HK-2 (cell line): ENCODE measurements around the gene IL4R.
"Not testable (repeated sequence)": the region's sequence is repeated elsewhere in the genome, so short reads cannot be mapped to it uniquely, and the experiment has no call there.

Source experiments
- DNase-seq: peaks from one replicate; pipeline ENCODE4 v3.0.0-alpha.2; 2018; ENCODE audit not compliant: unreplicated experiment

IL4R gene

GRCh38 chr16:27313422-27314160, at the start of gene IL4R:
Gene IL4R, plus strand, starts transcription at chr16:27313974. Its CDS starts 26,230 bp downstream, at chr16:27340204.
- DNase-seq, result peak; percentile 82

- no peak for DNase-seq
Observed at GRCh38 chr16:27264151-27264550, 49.6 kb upstream of the IL4R start.

DNA sequence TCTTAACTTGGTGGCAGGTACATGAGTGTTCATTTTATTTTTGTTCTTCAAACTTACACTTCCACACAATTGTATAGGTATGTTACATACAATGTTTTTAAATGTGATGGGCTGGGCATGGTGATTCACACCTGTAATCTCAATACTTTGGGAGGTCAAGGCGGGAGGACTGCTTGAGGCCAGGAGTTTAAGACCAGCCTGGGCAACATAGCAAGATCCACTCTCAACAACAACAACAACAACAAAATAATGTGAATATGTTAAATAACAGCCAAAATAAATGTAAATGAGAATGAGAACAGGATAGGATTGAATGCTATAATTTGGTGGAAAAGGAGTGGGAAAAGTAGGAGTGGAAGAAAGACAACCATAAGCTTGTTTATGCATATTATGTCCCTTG, 47.8 kb upstream of the IL4R start:
- no peak for DNase-seq

DNA sequence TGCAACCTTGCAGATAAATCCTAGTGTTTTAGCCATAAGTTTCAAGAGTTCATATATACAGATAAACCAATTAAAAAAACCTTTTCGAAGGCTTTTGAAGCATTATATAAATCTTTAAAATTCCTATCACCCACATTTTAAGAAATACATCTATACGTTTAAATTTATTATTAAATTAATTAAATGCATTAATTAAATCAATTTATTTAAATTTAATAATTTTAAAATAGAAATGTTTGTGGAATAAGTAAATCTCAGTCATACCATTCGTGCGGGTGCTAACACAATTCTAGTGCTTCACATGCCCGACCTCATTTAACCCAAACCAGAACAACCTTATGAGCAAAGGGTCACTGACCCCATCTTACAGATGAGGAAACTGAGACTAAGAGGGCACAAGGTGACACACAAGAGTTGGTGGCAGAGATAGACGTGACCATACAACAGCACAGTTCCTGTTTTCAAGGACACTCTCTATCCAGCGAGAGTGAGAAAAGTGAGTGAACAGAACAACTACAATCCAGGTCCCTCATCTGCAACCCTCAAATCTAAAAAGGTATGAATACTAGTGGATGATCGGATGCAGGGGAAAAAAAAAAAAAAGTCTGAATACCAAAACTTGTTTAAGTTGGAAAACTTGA, 46.6 kb upstream of the IL4R start:
- no peak for DNase-seq

DNA sequence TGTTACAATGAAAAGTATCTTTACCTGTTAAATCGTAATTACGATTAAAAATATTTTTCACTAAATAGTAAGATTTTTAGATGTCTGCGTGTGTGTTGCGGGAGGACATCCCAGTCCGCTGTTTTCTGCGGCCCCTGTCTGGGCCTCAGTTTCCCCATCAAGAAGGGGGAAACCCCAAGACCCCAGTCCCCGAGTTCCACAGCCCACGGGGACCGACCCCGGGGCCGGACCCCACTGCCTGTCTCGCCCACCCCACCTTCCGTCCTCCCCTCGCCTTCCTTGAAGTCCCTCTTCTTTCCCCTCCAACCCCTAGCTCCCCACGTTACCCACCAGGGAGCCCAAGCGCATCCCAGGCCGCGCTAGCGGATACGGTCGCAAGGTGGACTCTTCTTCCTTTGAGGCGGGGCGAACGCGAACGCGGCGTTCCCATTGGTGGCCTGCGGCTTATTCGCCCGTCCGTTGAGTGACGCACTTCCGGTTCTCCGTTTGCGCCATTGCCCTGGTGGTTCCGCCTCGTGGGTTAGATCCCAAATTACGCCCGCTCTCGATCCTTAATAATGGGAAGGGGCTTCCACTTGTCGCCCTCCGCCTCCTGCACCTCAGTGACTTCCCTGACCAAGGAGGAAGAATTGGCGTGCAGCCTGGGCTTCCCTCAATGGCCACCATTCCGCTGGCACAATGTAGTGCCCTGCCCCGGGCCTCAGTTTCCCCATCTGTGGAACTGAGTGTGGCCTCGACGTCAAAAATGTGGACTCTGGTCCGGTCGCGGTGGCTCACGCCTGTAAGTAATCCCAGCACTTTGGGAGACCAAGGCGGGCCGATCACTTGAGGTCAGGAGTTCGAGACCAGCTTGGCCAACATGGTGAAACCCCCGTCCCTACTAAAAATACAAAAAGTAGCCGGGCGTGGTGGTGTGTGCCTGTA, 45.1 kb upstream of the IL4R start, which contains the start of gene NSMCE1:
Gene NSMCE1, minus strand, starts transcription at position 397 of the 924 bp plus-strand sequence. CDS start 11,202 bp downstream, outside the sequence.
- DNase-seq, result peak; percentile 92

GRCh38 chr16:27269300-27270150, 44.2 kb upstream of the IL4R start:
- no peak for DNase-seq

GRCh38 chr16:27270349-27270748, 43.4 kb upstream of the IL4R start:
- DNase-seq, result no peak

- no peak for DNase-seq
Observed at GRCh38 chr16:27272076-27272475, 41.7 kb upstream of the IL4R start.

- not testable (repeated sequence) for DNase-seq
Observed at GRCh38 chr16:27272697-27273096, 41.1 kb upstream of the IL4R start.

- no peak for DNase-seq
Observed at GRCh38 chr16:27273330-27273669, 40.5 kb upstream of the IL4R start.

DNA sequence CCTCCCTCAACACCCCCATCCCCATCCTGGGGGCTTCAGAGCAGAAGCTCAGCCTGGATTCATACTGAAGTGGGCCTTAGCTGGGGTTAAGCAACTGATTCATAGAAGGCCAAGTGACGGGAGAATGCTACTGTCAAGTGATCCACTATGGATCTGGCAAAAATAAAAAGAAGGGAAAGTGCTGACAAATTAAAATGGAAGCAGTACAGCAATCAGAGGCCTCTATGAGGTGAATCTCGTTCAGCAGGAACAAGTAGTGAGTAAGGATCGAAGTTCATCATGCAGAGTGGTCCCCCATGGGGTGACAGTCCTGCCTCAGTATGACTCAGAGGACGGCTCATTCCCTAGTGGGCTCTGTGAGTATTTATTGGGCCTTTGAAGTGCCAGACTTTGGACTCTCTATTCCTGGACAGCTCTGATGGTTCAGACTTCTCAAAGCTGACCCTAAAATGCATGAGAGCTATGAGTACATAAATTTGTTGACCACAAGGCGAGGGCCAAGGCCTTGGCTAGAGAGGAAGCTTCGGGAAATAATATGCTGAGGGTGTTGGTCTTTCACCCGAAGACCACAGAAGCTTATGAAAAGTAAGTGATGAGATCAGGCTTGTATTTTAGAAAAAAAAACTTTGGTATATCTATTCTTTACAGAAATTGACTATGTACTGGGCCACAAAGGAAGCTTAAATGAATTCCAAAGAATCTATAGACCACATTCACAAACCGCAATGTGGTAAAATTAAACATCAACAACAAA, 39.9 kb upstream of the IL4R start:
- DNase-seq, result no peak

DNA sequence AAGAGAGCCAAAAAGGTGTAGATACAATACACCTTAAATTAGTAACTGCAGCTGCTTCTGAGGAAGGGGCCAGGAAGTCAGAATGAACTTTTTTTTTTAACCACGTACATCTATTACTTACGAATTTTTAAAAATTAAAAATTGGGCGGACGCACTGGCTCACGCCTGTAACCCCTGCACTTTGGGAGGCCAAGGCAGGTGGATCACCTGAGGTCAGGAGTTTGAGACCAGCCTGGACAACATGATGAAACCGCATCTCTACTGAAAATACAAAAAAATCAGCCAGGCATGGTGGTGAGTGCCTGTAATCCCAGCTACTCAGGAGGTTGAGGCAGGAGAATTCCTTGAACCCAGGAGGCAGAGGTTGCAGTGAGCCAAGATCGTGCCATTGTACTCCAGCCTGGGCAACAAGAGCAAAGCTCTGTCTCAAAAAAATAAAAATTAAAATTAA, 39.3 kb upstream of the IL4R start:
- DNase-seq, result not testable (repeated sequence)

DNA sequence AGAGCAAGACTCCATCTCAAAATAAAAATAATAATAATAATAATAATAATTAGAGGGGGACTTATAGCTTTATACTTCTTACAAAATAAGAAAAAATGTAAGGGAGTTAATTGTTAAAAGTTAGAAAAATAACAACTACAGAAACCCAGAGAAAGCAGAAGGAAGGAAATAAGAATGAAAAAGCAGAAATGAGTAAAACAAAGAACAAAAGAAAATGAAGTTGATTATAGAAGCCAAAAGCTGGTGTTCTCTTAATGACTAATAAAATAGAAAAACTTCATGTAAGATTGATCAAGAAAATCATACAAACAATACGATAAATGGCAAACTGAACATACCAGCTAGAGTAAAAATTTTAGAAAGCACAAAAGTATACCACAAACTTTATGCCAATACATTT, 38.4 kb upstream of the IL4R start:
- no peak for DNase-seq

- no peak for DNase-seq
Observed at GRCh38 chr16:27281243-27281642, 32.5 kb upstream of the IL4R start.

DNA sequence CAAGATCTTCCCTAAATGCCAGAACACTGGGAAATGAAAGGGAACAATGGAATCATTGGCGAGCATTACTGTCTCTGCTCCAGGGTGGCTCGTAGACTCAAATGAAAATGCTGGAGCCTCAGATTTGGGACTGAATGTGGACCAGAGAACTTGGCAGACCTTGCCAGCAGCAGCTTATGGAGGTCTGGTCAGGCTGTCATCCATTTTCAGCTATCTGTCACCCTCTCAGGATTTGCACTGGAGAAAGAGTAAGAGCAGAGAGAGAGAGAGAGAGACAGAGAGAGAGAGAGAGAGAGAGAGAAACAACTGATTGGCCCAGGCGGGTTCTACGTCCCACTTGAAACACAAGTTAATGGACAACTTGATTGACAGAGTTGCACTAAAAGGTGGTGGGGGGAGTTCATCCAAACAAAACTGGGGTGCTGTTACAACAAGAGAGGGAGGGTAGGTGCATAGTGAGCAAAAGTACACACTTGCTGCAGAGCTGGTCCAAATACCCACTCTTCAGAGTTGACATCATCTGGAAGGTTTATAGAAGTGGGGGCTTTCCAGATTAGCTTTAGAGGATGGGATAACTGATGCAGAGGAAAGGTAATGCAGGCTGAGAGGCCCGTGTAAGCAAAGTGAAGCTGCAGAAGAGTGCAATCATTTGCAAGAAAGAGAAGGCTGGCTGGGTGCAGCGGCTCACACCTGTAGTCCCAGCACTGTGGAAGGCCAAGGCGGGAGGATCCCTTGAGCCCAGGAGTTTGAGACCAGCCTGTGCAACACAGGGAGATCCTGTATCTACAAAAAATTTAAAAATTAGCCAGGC, 28.7 kb upstream of the IL4R start:
- no peak for DNase-seq

GRCh38 chr16:27285676-27286196, 28.0 kb upstream of the IL4R start:
- no peak for DNase-seq

- peak; percentile 49 for DNase-seq
Observed at GRCh38 chr16:27286451-27286850, 27.3 kb upstream of the IL4R start.

GRCh38 chr16:27287051-27287811, 26.5 kb upstream of the IL4R start:
- no peak for DNase-seq

DNA sequence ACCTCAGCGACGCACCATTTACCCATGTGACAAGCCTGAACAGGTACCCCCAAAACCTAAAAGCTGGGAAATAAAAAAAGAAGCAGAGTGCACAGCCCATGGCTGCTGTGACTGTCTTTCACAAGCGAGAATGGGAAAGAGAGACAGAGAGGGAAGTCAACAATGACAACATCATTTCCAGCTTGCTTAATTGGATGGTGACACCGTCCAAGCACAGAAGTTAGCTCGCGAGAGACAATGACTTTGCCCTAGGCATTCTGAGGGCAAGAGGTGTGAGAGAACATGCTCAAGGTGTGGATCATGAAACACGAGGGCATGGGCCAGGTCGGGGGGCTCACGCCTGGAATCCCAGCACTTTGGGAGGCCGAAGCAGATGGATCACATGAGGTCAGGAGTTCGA, 25.9 kb upstream of the IL4R start:
- no peak for DNase-seq
